IMR-90 (cell line): ENCODE results near the gene TMBIM6. TPM values are rescaled to one million over a fixed set of nuclear protein-coding genes. Genes with fewer than 3 reads are reported as not detected.

Experiments
- ATAC-seq: fragments of 200-7000 bp; cut with Tn5 transposase; 2 replicates; pipeline ENCODE4 v1.9.1; 2020; ENCODE audit warnings: low read depth, mild to moderate bottlenecking, moderate library complexity
- BruUV-seq: library from RNA; stranded (reverse); fragments of 400-500 nt; replicated peaks from 2 replicates; lab custom pipeline; 2021; lab: Mats Ljungman, UMichigan
- CTCF ChIA-PET: fragments of 300-600 bp; formaldehyde crosslinking; extraction: SDS; loops from one replicate; lab custom pipeline; 2021; ENCODE audit warnings: antibody characterized with exemption; lab: Yijun Ruan, JAX
- POLR2A ChIA-PET: fragments of 300-600 bp; sonication (Branson Sonifier 250); formaldehyde crosslinking; loops from one replicate; lab custom pipeline; 2022; ENCODE audit warnings: antibody characterized with exemption; ENCODE audit not compliant: unreplicated experiment; lab: Charles Lee
- DNase-seq: peaks from one replicate; pipeline ENCODE4 v3.0.0; 2013
- H2AFZ ChIP-seq: replicated peaks from 2 replicates; pipeline ENCODE3; 2013; ENCODE audit warnings: low read length, mild to moderate bottlenecking; ENCODE audit not compliant: poor library complexity
- H2AK5ac ChIP-seq: 2 replicates; pipeline ENCODE4 v1.6.1; 2013; ENCODE audit warnings: low read depth, low read length, inconsistent platforms
- H2AK9ac ChIP-seq: replicated peaks from 2 replicates; pipeline ENCODE3; 2013; ENCODE audit warnings: mild to moderate bottlenecking, low read depth, low read length, moderate library complexity; ENCODE audit not compliant: poor library complexity
- H2BK120ac ChIP-seq: 2 replicates; pipeline ENCODE4 v1.6.1; 2013; ENCODE audit warnings: low read depth, low read length, inconsistent platforms
- H2BK15ac ChIP-seq: 3 replicates; pipeline ENCODE4 v1.6.1; 2013; ENCODE audit warnings: low read depth, low read length, inconsistent platforms
- H2BK20ac ChIP-seq: 2 replicates; pipeline ENCODE4 v1.6.1; 2013; ENCODE audit warnings: low read depth, mild to moderate bottlenecking, inconsistent platforms, low read length, moderate library complexity
- H2BK5ac ChIP-seq: 2 replicates; pipeline ENCODE4 v1.6.1; 2013; ENCODE audit warnings: mild to moderate bottlenecking, low read depth, low read length, inconsistent platforms; ENCODE audit not compliant: poor library complexity, severe bottlenecking
- H3K14ac ChIP-seq: replicated peaks from 2 replicates; pipeline ENCODE4 v1.6.1; 2013; ENCODE audit warnings: low read depth, low read length, inconsistent platforms
- H3K18ac ChIP-seq: 2 replicates; pipeline ENCODE4 v1.6.1; 2013; ENCODE audit warnings: low read depth, low read length, control low read depth
- H3K23ac ChIP-seq: 2 replicates; pipeline ENCODE4 v1.6.1; 2013; ENCODE audit warnings: low read depth, low read length, inconsistent platforms
- H3K27ac ChIP-seq: 2 replicates; pipeline ENCODE4 v1.5.1; 2013; ENCODE audit warnings: mild to moderate bottlenecking, control low read depth, low read length; ENCODE audit not compliant: insufficient read depth
- H3K27me3 ChIP-seq: 2 replicates; pipeline ENCODE4 v1.6.1; 2013; ENCODE audit warnings: low read length; ENCODE audit not compliant: control insufficient read depth, insufficient read depth
- H3K36me3 ChIP-seq: 2 replicates; pipeline ENCODE4 v1.6.1; 2013; ENCODE audit warnings: low read length, mixed read lengths; ENCODE audit not compliant: control insufficient read depth, insufficient read depth
- H3K4ac ChIP-seq: 2 replicates; pipeline ENCODE4 v1.6.1; 2013; ENCODE audit warnings: low read depth, low read length, inconsistent platforms
- H3K4me1 ChIP-seq: 2 replicates; pipeline ENCODE4 v1.6.1; 2013; ENCODE audit warnings: low read length, mixed read lengths; ENCODE audit not compliant: control insufficient read depth, insufficient read depth
- H3K4me2 ChIP-seq: 2 replicates; pipeline ENCODE4 v1.6.1; 2013; ENCODE audit warnings: low read depth, mild to moderate bottlenecking, control low read depth, low read length, moderate library complexity
- H3K4me3 ChIP-seq: 2 replicates; pipeline ENCODE4 v1.5.1; 2013; ENCODE audit warnings: low read depth, mild to moderate bottlenecking, control low read depth, low read length, moderate library complexity; ENCODE audit not compliant: insufficient read depth
- H3K56ac ChIP-seq: 2 replicates; pipeline ENCODE4 v1.6.1; 2013; ENCODE audit warnings: low read length, inconsistent platforms; ENCODE audit not compliant: insufficient read depth; ENCODE audit errors: extremely low read depth
- H3K79me1 ChIP-seq, 2 experiments: 2 replicates each; pipeline ENCODE4 v1.6.1; 2013; ENCODE audit warnings: low read length in 2 of 2, inconsistent platforms in 1 of 2, low read depth in 1 of 2
- H3K9ac ChIP-seq: 2 replicates; pipeline ENCODE4 v1.6.1; 2013; ENCODE audit warnings: low read depth, low read length, control low read depth
- H3K9me1 ChIP-seq: 2 replicates; pipeline ENCODE4 v1.6.1; 2013; ENCODE audit warnings: low read length, inconsistent platforms; ENCODE audit not compliant: insufficient read depth
- H3K9me3 ChIP-seq: 2 replicates; pipeline ENCODE4 v1.6.1; 2013; ENCODE audit warnings: low read length; ENCODE audit not compliant: control insufficient read depth, insufficient read depth
- H4K20me1 ChIP-seq: 2 replicates; pipeline ENCODE4 v1.6.1; 2013; ENCODE audit warnings: low read length, inconsistent platforms; ENCODE audit not compliant: insufficient read depth
- H4K5ac ChIP-seq: 2 replicates; pipeline ENCODE4 v1.6.1; 2013; ENCODE audit warnings: mild to moderate bottlenecking, low read depth, low read length, control low read depth
- H4K8ac ChIP-seq, 2 experiments: 2 replicates each; pipeline ENCODE4 v1.6.1; 2013; ENCODE audit warnings: low read depth in 2 of 2, low read length in 2 of 2, control low read depth in 1 of 2, inconsistent platforms in 1 of 2
- H4K91ac ChIP-seq: 2 replicates; pipeline ENCODE4 v1.6.1; 2013; ENCODE audit warnings: low read depth, low read length, inconsistent platforms; ENCODE audit not compliant: insufficient read depth
- CEBPB ChIP-seq: IDR thresholded peaks from 2 replicates; pipeline ENCODE4 v1.6.1; 2012; ENCODE audit warnings: low read depth, low read length, improper control_type of control experiment
- FOS ChIP-seq: fragments of 150-350 bp; IDR thresholded peaks from 2 replicates; pipeline ENCODE4 v1.6.1; 2016; ENCODE audit warnings: low read depth, low read length
- POLR2A ChIP-seq: IDR thresholded peaks from 2 replicates; pipeline ENCODE4 v1.6.1; 2012; ENCODE audit warnings: mild to moderate bottlenecking, low read depth, low read length
- WGBS, 2 experiments: methylation state at CpG; one replicate each; pipeline versions ENCODE4 v1.1.5 to v1.1.7; 2013; ENCODE audit warnings: missing lambda C conversion rate in 2 of 2; ENCODE audit not compliant: insufficient read length in 1 of 2; ENCODE audit errors: extremely low coverage in 2 of 2; 5-methylcytosine and 5-hydroxymethylcytosine counted together
- dilution Hi-C: fragments of 300-500 bp; cut with HindIII; formaldehyde crosslinking; loops from one replicate; pipeline ENCODE4 v1.14.3; 2018; ENCODE audit warnings: low sequenced_read_pairs; ENCODE audit not compliant: unreplicated experiment
- in situ Hi-C: fragments of 300-500 bp; cut with MboI; formaldehyde crosslinking; loops from 3 replicates; pipeline ENCODE4 v1.14.3; 2019; ENCODE audit warnings: low sequenced_read_pairs, inconsistent platforms, mixed read lengths
- intact Hi-C: fragments of 100-400 bp; cut with micrococcal nuclease; formaldehyde crosslinking; loops from 2 replicates; pipeline ENCODE4 v1.10.0; 2022
- polyA plus RNA-seq, 3 experiments: library from polyadenylated mRNA; depleted of rRNA; stranded (reverse); fragments of >200 nt; gene quantifications; 2 replicates each; pipeline ENCODE4 v1.2.3, GENCODE V29; 2012; ENCODE audit warnings: low replicate concordance in 1 of 3
- total RNA-seq: library from RNA; depleted of rRNA; stranded (reverse); fragments of >200 nt; gene quantifications from 2 replicates; pipeline ENCODE4 v1.2.3, GENCODE V29; 2012
- TF ChIP-seq, protein P1 (sequence below): conservative IDR thresholded peaks from 2 replicates; pipeline ENCODE4 v1.5.1; 2012; ENCODE audit warnings: mild to moderate bottlenecking, low read depth, low read length, improper control_type of control experiment
- TF ChIP-seq, protein P2 (sequence below): fragments of 150-350 bp; IDR thresholded peaks from 2 replicates; pipeline ENCODE4 v1.6.1; 2016; ENCODE audit warnings: low read depth, mild to moderate bottlenecking, low read length, moderate library complexity, borderline replicate concordance

TMBIM6 gene
- total and polyA plus RNA-seq, 2 of the 4 experiments (the other 2 are of a cell fraction): 255 to 285 TPM

DNA sequence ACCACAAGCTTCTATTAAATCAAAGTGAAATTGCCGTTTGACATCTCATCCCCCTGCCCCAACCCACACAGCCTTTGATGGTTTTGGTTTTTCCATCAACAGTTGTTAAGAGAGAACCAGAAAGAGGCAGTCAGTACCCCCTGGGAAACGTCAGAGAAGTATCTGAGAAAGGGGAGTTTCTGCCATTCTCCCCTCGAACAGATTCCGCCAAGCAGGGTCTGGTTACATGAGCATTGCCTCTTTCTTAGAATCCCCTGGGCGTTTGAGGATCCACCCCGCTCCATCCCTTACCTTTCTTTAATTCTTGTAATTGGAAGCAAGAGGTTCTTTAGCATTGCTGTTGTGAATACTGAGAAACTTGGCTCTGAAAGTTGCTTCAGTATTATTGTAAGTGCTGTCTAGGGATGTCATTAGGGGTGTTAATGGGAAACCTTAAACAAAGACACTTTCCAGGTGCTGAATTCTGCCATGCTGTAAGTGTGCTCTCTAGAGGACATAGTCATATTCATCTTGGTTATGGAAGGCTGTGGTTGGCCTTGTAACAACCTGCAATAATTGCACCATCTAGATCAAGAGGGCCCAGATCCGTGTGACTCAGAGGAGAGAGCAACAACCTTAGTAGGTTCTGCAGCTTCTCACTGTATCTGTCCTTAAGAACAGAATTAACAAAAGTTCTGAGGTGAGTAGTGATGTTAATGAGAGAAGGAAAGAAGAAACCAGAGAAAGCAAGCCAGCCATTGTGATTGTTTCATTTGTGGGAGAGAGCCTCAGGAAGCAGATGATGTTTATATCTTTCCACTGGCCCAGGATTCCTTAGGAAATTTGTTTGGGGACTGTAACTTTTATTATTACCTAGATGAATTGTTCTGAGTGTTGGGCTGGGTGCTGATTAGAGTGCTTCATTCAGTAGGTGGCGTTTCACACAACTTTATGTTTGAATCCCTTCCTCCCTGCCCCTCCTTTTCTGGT, 9.0 kb downstream of the TMBIM6 start:
- in situ Hi-C loops: no loop called here
- Histone ChIP-seq H3K4ac (peak overlapping the region; percentile 1; the same call in 1 of the 2 replicates), H2BK15ac (no peak overlapping the region), H3K14ac (peak overlapping the region; percentile 27; the same call in 1 of the 2 replicates), H4K91ac (no peak overlapping the region), H2BK5ac (no peak overlapping the region), H3K27ac (peak overlapping the region; percentile 25; the same call in 1 of the 2 replicates), H3K23ac (peak overlapping the region; percentile 67; the same call in 1 of the 2 replicates), H2BK20ac (peak overlapping the region; percentile 0; the same call in 1 of the 2 replicates), H3K36me3 (peaks cover 15% of the 10 kb centered on the region), H3K4me3 (no peak overlapping the region), H2BK120ac (no peak overlapping the region), H4K20me1 (peaks cover 94% of the 10 kb centered on the region), H3K9me3 (no peaks in the 10 kb centered on the region), H4K5ac (no peak overlapping the region), H2AK9ac (no peak overlapping the region), H3K9ac (no peak overlapping the region), H3K56ac (no peak overlapping the region), H3K27me3 (no peaks in the 10 kb centered on the region), H3K4me2 (peak overlapping the region; percentile 52), H3K18ac (no peak overlapping the region), H3K79me1 (peaks cover 0 to 54% of the 10 kb centered on the region in 2 experiments; a peak in 2 of 4 replicates), H4K8ac (no peak overlapping the region), H3K9me1 (peaks cover 22% of the 10 kb centered on the region), H2AK5ac (no peak overlapping the region), H2AFZ (no peak overlapping the region), H3K4me1 (peaks cover 17% of the 10 kb centered on the region)
- ATAC-seq: peak; percentile 40
- ChIA-PET CTCF (interaction anchor here (0.5 to 0.9 kb wide), 2 partner anchors 30 to 506 kb away, joined by 3 to 6 read pairs; no protein-coding TSS in a partner anchor), POLR2A (no interaction called here)
- BruUV-seq: no TSS peak
- TF ChIP-seq FOS (peak; percentile 44; the same call in 1 of the 2 replicates), CEBPB (peak; percentile 97), POLR2A (peak; percentile 36; the same call in 1 of the 2 replicates)
- TF ChIP-seq, protein P1, sequence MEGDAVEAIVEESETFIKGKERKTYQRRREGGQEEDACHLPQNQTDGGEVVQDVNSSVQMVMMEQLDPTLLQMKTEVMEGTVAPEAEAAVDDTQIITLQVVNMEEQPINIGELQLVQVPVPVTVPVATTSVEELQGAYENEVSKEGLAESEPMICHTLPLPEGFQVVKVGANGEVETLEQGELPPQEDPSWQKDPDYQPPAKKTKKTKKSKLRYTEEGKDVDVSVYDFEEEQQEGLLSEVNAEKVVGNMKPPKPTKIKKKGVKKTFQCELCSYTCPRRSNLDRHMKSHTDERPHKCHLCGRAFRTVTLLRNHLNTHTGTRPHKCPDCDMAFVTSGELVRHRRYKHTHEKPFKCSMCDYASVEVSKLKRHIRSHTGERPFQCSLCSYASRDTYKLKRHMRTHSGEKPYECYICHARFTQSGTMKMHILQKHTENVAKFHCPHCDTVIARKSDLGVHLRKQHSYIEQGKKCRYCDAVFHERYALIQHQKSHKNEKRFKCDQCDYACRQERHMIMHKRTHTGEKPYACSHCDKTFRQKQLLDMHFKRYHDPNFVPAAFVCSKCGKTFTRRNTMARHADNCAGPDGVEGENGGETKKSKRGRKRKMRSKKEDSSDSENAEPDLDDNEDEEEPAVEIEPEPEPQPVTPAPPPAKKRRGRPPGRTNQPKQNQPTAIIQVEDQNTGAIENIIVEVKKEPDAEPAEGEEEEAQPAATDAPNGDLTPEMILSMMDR: 0 out of 2 replicates have a peak, but pooled peaks have one; percentile 10
- TF ChIP-seq, protein P2, sequence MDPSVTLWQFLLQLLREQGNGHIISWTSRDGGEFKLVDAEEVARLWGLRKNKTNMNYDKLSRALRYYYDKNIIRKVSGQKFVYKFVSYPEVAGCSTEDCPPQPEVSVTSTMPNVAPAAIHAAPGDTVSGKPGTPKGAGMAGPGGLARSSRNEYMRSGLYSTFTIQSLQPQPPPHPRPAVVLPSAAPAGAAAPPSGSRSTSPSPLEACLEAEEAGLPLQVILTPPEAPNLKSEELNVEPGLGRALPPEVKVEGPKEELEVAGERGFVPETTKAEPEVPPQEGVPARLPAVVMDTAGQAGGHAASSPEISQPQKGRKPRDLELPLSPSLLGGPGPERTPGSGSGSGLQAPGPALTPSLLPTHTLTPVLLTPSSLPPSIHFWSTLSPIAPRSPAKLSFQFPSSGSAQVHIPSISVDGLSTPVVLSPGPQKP: no peak
- peak; percentile 80 for DNase-seq
- intact Hi-C loops: no loop called here
- no CpG with 5 or more reads among the region's 8 CpGs for WGBS, 2 experiments
- dilution Hi-C loops: no loop called here
